ENCODE measurements around the gene CACNA2D3.
"Not testable (repeated sequence)": the region's sequence is repeated elsewhere in the genome, so short reads cannot be mapped to it uniquely, and the experiment has no call there.

CACNA2D3 gene

DNA sequence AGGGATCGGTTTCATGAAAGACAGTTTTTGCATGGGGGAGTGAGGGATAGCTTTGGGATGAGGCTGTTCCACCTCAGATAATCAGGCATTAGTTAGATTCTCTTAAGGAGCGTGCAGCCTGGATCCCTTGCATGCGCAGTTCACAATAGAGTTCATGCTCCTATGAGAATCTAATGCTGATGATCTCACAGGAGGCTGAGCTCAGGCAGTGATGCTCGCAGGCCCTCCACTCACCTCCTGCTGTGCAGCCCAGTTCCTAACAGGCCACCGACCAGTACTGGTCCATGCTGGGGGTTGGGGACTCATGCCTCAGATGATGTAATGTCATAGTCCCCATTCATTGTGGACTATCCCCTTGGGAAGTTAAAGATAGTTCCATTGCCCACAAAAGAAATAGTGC, 255.8 kb downstream of the CACNA2D3 start:
- DNase-seq: no peak

DNA sequence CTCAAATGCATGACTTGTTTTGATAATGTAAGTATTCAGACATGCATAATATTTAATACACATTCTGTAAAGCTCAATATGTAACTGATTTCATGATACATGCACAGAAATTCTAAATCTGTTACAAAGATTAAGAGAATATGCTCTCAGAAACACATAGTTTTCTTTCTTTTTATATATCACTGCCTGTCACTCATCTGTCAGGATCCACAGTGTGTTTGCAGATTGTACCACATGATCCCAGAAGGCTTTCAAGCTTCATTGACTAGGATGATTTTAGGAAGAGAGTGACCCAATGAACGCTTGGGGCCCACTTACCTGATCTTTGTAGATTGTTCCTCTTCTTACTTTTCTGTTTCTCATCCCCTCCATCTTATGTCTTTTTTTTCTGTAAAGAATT, 261.9 kb downstream of the CACNA2D3 start:
- DNase-seq: no peak

GRCh38 chr3:54390582-54390981, 268.2 kb downstream of the CACNA2D3 start:
- DNase-seq: no peak

GRCh38 chr3:54393150-54393549, 270.8 kb downstream of the CACNA2D3 start:
- no peak for DNase-seq

GRCh38 chr3:54408328-54408727, 286.0 kb downstream of the CACNA2D3 start:
- DNase-seq: no peak

DNA sequence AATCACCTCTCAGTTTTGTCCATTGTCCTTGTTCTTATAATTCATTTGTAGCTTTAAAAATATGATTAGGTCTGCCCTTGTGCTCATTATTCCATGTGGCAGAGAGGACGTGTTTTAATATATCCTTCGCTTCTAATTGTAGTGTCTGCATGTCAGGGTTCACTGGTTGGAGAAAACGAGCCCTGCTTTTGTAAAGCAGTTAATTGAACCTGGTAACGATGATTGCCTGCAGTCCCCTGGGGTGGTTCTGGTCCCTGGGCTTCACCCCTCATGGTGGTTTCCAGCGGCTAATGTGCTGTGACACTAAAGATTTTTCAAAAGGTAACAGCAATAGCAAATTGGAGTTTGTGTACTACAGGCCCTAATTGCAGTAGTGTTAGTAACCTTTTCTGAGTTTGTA, 299.6 kb downstream of the CACNA2D3 start:
- no peak for DNase-seq

GRCh38 chr3:54424292-54424691, 301.9 kb downstream of the CACNA2D3 start:
- DNase-seq: no peak

GRCh38 chr3:54426381-54426780, 304.0 kb downstream of the CACNA2D3 start:
- DNase-seq: no peak

DNA sequence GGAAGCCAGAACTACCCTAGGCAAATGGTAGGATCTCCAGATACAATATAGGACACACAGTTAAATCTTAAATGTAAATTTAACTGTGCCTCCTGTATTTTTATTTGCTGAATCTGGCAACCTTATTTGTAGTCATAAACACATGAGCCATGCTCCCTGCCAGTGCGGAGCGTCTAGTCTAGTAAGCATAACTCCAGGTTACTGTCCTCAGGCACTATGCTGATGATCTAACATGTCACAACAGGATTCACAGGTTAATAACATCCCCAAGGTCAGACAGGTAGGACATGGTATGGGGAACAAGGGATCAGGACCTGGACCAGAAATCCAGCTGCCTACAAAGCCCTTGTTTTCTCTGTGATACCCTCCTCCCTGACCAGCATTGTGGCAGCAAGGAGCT, 305.1 kb downstream of the CACNA2D3 start:
- no peak for DNase-seq

GRCh38 chr3:54427941-54428871, 305.9 kb downstream of the CACNA2D3 start:
- no peak for DNase-seq

DNA sequence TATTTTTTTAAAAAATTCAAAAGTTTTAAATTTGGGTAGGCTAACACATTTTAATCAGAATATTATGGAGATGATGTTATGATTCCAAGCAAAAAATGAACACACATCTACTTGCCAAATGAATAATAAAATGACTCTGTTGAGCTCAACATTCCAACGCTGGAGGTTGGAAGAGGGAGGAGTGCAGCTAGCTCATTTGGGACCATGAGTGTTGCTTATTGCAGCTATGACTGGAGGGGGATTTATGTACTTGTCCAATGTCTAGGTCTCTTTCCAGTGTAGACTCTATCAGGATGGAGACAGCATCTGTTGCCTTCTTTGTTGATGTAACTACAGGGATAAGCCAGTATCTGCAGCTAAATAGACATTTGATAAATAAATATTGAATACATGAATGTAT, 310.6 kb downstream of the CACNA2D3 start:
- no peak for DNase-seq

- no peak for DNase-seq
Measured at GRCh38 chr3:54433846-54434245, 311.5 kb downstream of the CACNA2D3 start.

- DNase-seq: no peak
Measured at GRCh38 chr3:54434756-54435155, 312.4 kb downstream of the CACNA2D3 start.

- no peak for DNase-seq
Measured at GRCh38 chr3:54437271-54437670, 314.9 kb downstream of the CACNA2D3 start.

DNA sequence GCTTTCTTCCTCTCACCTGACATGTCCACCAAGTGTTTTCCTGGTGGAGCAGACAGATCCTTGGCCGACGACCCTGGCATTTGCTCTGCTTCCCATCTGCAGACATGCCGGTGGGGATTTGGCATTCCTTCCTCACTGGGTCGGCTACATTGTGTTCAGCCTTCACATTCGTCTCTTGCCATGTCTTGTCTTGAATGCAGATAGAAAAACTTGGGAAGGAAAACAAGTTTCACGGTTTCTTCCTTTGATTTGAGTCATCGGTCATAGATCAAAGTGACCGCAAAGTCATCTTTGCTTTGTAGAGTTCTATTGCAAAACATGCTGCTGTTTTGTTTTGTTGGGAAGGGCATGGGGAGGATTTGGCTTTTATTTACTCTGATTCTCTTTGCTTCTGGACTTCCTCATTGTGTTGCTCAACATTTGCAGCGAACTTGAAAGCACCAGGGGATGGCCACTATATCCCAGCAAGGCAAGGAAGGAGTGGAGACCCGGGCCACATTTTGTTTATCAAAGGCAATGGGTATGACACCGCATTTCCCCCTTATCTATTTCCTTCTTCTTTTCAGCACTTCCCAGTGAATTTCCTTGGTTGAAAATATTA, 321.3 kb downstream of the CACNA2D3 start:
- DNase-seq: no peak

DNA sequence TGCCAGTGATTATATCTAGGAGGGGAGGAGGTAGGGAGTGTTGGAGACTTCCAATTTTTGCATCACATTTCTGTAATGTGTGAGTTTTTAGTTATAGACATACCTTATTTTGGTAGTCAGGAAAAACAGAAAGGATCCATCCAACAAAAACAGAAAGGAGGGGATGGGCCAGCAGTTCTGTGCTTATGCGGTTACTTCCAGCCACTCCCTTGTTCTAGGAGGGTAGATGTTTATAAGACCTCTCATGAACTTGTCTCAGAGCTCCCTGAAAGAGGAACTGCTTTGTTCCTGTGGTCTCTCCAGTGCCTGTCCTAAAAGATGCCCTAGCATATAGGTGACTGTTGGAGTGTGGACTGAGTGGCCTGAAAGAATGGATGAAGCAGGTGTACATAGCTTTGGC, 323.3 kb downstream of the CACNA2D3 start:
- DNase-seq: no peak

DNA sequence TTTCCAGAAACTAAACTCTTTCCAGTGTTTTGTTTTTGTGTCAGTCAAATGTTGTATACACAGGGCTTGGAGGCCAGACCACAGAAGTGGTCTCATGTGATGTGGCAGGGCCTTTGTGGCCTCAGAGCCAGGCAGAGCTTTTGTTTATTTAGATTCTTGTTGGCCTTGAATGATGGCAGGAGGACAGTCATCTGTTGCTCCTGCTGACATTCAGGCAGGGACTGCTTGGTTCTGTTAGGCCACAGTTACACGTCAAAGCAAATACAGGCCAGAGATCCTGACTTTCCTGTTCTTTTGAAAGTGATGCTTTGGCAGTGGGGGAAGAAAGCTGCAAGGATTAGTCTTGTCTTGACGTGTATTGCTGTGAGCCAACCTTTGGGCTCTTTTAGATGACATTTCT, 325.1 kb downstream of the CACNA2D3 start:
- DNase-seq: no peak

DNA sequence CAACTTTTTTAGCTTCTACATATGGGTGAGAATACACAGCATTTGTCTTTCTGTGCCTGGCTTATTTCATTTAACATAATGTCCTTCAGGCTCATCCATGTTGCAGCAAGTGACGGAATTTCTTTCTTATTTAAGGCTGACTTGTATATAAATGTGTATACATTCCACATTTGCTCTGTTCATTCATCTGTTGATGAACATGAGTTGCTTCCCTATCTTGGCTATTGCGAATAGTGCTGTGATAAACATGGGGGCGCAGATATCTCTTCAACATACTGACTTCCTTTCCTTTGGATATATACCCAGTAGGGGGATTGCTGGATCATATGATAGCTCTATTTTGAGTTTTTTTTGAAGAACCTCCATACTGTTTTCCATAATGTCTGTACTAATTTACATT, 332.5 kb downstream of the CACNA2D3 start:
- no peak for DNase-seq

GRCh38 chr3:54458357-54458756, 336.0 kb downstream of the CACNA2D3 start:
- no peak for DNase-seq

DNA sequence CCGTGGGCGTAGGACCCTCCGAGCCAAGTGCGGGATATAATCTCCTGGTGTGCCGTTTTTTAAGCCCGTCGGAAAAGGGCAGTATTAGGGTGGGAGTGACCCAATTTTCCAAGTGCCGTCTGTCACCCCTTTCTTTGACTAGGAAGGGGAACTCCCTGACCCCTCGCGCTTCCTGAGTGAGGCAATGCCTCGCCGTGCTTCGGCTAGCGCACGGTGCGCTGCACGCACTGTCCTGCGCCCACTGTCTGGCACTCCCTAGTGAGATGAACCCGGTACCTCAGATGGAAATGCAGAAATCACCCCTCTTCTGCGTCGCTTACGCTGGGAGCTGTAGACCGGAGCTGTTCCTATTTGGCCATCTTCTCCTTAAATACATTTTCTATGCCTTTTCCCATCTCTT, 342.2 kb downstream of the CACNA2D3 start:
- DNase-seq: not testable (repeated sequence)

DNA sequence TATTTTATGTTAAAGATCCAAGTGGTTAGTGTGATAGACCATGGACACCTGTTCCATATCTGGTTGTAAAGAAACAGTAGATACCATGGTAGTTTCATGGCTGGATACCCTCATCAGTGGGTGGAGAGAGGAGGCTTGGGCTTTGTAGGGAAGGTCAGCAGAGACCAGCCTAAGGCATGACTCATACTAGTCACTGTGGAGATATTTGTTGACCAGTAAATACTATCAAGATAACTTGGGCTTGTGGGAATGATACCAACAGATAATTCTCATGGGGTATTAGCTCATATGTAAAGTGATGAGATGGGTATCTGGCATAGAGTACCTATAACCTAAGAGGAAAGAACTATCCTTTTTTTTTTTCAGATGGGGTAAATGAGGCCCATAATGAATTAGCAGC, 354.5 kb downstream of the CACNA2D3 start:
- DNase-seq: no peak

- no peak for DNase-seq
Measured at GRCh38 chr3:54481606-54482365, 359.4 kb downstream of the CACNA2D3 start.

DNA sequence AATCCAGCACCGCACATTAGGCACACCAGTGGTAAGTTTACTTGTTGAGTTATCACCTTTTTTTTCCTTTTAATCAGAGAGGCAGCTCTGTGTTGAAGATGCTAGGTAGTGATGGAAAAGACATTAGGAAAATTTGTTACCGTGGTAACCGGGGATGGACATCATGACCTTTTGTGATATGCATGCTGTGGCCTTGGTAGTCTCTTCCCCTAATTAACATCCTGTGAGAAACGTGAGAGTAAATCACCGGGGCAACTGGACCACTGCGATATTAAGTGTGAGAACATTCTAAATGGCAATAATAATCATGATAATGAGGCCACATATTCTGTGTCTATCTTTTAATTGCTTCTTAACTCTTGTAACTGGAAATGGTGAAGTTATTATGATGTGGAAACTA, 362.0 kb downstream of the CACNA2D3 start:
- DNase-seq: no peak

GRCh38 chr3:54486317-54486716, 364.0 kb downstream of the CACNA2D3 start:
- no peak for DNase-seq
